Activated naive CD4-positive, alpha-beta T cell treated with anti-CD3 and anti-CD28 coated beads, Interleukin-2, amount 50 U/mL, for 16 hours (primary cell): ENCODE results near the gene RAD51B.

Experiments used
- DNase-seq: peaks from one replicate; pipeline ENCODE4 v3.0.0-alpha.2; 2020

Gene RAD51B

DNA sequence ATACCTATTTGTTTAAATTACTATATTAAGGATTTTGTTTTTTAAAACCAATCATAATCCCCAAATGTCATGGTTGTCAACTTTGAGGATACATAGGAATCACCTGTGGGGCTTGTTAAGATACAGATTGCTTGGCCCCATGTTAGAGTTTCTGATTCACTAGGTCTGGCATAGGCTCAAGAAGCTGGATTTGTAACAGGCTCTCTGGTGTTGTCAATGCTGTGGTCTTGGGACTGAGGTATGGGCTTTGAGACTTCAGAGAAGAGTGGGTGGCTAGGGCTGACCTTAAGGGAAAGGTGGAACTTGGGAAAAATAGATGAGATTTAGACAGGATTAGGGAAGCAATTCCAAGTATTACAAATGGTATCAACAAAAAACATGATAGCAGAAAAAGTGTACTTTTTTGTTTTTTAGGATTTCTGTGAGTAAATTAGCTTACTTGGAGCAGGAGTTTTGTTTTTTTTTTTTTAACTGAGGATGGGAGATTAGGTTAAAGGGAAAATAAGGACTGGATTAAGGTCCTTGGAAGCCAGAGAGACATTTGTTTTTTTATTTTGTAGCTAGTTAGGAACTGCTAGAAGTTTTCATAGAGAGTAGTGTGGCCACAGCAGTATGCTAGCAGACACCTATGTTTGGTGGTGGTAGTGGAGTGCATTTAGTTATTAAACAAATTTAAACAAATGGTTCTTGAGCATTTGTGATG, 88.6 kb downstream of the RAD51B start:
- no peak for DNase-seq

DNA sequence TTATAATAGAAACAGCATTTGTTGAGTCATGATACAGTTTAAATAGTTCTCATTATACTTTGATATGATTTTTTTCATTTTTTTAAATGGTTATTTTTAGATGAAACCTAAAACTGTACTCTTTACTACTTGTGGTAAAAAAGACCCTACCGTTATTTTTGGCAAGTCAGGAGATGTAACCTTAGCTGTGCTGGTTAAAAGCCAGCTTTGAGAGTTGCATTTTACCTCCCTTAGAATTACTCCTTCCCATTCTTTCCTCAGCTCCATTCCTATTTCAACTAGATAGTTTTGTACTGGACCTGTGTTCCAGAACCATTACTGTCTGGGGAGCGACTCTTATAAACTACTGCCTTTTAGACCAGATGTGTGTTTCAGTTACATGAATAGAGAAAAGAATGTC, 92.0 kb downstream of the RAD51B start:
- no peak for DNase-seq

DNA sequence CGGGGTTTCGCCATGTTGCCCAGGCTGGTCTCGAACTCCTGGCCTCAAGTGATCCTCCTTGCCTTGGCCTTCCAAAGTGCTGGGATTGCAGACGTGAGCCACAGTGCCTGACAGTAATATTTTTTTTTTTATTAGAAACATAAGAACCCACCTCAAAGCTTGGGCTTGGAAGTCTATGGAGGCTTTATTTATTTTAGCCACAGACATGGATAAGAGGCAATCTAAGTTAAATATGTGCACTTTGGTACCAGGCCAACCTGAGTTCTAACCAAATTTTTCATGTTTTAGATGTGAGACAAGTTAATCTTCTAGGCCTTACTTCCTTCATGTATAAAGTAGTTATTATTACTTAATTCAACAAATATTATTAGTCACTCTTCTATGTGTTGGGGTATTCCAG, 96.9 kb downstream of the RAD51B start:
- no peak for DNase-seq

DNA sequence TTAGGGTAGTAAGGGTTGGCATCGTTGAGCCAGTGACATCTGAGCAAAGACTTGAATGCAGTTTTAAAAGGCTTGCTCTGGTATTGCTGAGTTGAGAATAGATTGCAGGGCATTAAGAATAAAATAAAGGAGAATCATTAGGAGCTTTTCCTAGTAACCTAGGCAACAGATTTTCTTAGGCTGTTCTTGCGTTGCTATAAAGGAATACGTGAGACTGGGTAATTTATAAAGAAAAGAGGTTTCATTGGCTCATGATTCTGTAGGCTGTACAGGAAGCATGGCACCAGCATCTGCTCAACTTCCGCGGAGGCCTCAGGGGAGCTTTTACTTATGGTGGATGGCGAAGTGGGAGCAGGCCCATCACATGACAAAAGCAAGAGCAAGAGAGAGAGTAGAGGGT, 97.4 kb downstream of the RAD51B start:
- no peak for DNase-seq

DNA sequence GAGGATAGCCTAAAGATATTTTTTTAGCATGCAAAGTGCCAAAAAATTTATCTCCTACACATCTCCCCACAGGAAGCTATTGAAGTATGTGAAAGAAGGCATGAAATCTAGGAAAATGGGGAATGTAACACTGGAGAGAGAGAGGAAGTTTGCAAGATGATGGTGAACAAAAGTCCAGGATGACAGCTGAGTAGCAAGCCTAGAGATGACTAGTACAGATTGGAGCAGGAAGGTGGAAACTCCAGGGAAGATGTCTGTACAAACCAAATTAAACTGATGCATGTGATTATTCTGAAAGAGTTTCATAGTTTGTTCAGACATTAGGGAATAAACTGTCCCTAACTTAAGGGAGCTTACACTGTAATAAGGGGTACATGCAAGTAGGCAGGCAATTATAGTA, 99.3 kb downstream of the RAD51B start:
- no peak for DNase-seq

DNA sequence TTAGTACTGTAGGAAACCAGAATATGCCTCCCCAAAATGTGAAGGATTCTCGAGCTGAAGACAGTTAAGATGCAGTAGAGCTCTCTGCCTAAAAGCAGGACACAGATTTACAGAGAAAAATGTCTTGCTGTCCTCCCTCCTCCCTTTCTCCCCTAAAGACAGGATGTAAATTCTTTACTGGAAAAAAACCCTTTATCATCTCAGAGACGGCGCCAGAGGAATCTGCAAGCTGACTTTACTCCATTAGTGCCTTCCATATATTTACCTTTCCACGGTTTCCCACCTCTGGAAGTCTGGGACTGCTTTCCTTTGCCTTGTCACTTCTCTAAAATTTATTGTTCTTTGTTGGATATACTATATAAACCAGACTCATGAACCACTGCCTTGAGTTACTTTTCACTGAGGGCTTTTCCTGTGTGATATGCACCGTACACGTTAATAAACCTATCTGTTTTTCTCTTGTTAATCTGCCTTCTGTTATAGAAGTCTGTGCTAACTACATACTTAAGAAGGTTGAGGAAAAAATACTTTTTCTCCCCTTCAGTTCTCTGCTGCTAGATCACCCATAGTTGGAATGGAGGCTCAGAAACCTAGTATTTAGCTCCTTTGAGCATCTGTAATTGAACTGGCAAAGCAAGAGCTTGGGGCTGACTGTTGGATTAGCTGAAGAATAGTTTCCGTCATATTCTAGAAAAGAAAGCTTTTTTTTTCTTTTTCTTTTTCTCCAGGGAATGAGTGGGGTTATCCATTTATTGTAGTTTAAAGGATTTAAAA, 99.9 kb downstream of the RAD51B start:
- DNase-seq, result no peak

DNA sequence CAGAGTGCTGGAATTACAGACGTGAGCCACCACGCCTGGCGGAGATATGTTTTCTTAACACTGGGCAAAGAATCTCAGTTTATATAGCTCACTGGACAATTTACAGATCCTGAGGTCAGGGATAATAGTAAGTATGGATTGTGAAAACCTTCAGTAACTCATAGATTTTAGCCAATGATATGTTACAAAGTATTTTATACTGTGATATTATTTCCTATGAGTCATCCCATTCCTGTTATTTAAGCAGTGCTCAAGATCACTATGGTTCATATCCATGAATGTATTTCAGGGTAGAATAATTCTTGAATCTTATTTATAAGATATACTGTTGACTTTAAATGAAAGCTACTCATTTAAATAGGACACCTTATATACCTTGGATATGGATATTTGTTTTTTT, 107.2 kb downstream of the RAD51B start:
- no peak for DNase-seq

DNA sequence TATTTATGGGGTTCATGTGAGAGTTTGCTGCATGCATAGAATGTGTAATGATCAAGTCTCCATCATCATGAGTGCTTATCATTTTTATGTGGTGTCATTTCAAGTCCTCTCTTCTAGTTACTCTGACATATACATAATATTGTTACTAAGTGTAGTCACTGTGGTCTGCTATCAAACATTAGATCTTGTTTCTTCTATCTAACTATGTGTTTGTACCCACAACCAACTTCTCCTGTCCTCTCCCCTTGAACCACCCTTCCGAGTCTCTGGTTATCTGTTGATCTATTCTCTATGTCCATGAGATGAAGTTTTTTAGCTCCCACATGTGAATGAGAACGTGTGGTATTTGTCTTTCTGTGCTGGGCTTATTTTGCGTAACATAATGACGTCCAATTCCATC, 107.7 kb downstream of the RAD51B start:
- DNase-seq, result no peak

DNA sequence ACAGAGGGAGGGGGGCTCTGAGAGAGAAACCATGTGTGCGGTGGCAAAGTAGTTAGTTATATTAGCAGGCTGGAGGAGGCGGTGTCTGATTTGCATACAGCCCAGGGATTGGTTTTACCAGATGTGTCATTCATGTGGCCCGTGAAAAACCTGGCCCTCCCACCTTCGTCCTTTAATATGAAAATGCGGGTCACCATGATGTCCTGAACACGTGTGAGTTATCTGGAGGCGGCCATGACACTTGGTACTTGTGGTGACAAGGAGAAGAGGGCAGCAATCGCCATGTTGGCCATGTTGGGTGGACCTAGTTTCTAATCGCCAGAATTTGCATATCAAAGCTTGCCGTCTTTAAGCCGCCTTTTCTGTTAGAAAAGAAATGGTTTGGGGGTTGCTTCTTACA, 108.8 kb downstream of the RAD51B start:
- no peak for DNase-seq

DNA sequence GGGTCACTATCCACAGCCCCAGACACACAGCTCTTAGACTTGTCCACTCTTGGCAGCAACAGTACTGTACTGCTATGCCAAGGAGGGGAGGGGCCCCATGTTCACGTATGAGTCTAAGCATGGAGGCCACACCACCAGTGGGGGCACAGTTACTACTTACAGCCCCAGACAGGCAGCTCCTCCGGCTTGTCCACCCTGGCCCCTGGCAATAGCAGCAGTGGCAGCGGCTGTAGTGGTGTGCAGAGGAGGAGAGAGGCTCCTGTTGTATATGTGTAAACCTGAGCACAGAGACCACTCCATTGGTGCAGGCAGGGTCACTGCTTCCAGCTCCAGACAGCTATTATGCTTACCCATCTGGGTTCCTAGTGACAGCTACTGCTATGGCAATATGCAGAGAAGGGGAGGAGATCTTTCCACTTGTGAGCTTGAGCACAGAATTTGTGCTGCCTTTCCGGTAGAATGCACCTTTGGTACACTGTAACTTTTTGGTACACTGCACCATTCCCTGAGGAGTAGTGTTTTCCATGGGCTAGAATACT, 113.2 kb downstream of the RAD51B start:
- no peak for DNase-seq

DNA sequence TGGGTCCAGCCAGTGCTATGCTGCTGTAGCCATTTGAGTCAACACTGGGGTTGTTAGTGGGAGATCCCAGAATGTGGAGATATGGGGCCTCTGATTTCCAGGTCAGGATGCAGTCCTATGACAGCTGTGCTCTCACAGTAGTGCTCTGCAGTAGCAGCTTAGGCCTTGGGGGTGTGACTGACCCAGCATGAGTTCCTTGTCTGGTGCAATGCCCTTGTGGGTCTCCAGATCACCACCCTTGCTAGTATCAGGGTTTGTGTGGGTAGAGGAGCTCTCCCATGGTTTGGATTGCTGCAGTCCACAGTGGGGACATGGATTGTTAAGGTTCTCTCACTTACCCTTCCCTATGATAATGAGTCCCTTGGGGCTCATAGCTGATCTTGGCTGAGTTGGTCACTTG, 113.7 kb downstream of the RAD51B start:
- no peak for DNase-seq

DNA sequence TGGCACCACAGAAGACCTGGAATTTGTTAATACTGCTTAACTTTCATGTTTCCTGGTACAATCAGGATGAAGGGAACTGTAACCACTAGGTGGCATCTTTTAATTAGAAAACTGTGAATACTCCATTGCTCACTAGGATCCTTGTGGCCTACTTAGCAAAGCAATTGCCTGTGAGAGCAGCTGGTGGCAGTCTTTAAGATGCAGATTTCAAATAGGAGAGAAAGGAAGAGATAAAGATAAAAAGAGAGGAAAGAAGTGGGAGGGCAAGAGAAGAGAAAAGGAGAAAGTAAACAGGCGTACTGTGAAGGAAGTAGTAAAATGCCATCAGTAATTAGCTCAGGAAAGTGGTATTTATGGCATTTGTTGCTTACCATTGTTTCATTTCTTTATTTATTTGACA, 114.5 kb downstream of the RAD51B start:
- DNase-seq, result no peak

DNA sequence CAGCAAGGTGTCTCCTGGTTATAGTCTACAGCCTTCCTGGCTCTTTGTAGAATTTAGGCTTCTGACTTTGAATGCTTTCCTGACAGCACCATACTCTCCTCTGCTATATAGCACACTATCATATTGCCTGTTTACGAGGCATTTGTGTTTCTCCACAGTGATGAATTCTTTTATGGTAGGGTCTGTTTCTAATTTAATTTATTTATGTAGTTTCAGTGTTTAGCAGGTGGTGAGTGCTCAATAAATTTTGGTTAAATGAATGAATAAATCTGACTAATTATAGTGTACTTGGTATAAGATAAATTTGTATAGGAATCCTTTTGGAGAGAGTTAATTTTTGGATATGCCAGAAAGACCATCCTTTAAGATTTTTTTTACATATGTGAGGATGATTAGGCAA, 115.3 kb downstream of the RAD51B start:
- DNase-seq, result no peak

DNA sequence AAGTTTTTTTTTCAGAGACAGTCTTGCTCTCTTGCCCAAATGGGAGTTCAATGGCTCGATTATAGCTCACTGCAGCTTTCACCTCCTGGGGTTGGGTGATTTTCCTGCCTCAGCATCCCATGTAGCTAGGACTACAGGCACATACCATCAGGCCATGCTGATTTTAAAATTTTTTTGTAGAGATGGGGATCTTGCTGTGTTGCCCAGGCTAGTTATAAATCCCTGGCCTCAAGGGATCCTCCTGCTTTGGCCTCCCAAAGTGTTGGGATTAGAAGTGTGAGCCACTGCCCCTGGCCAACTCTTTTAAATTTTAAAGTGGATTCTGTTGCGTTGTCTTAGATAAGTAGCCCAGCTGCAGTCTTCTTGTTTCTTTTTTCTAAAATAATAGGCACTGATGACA, 115.8 kb downstream of the RAD51B start:
- DNase-seq, result no peak

DNA sequence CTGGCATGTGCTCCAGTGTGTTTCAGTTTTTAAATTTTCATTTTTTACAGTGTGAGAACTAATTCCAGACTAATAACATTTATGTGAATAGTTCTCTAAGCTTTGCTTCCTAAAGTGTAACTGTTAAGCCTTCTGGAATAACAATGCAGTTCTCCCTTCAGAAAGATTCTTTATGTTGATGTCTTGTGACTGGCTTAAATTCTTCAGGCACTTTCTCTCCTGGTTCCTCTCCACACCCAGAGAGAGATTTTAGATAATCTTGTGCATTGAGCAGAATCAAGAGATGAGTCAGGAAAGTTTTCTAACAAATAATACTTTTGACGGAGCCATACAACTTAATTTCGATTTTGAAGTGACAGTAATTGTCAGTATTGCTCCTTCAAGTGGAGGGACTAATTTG, 118.5 kb downstream of the RAD51B start:
- no peak for DNase-seq

DNA sequence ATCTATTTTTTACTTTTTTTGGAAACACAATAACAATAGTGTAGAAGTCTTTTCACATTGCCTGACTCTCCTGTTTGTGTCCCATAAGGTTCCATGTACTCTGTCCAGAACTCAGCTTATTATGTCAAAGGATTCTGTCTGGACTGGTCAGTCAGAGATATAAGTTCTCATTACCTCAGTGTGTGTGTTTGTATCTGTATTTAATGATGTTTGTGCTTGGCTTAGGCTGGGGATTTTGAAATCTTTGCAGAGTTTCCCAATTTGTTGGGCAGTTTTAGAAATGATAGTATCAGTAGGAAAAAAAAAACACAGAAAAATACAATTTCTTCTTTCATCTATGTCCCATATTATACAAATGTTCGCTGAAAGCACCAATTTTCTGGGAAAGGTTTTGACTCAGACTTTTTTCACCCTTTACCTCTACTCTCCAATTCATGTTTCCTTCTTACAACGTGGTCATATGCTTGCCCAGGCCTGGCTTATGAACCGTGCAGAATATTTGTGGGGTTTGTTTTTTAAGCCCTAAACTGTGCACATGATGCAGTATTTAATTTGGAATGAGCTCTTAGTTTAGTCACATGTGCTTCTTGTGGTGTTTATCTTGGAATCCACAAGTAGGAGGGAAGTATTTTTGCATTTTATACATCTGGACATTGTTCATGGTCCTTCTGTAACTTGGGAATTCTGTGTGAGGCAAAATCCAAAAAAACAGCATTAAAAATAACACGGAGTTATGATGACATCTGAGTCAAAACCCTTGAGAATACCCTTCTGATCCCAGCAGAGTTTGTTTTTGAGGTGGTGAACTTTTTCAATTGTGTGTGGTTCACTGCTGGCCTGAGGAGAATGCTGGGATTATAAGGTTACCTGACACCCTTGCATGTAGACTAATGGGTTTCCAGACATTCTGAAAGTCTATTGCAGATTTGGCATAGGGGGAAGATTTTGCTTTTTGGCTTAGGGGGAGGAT, 121.2 kb downstream of the RAD51B start:
- DNase-seq, result no peak

DNA sequence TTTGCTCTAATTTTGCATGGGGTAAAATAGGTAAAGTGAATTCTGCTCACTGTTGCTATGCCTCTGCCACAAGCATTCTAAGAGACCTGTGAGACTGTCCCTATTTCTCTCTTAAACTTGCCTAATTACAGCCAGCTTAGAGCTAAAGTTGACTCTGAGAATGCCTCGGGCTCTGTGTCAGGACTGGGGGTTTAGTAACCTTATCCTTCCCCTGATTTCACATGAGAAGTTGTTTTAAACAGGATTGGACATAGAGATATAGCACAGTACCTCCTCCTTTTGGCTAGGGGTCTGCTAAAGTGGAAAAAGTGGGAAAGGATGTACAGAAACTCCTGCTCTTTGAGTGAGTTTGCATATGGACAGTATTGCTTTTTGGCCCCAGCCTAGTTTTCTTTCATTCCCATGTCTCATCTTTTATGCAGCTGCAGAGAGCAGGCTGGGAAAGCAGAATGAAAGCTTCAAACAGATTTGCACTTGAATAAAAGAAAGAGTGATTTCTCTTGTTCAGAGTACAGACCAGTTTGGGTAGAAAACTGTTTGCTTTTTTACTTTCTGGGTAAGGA, 122.0 kb downstream of the RAD51B start:
- no peak for DNase-seq

DNA sequence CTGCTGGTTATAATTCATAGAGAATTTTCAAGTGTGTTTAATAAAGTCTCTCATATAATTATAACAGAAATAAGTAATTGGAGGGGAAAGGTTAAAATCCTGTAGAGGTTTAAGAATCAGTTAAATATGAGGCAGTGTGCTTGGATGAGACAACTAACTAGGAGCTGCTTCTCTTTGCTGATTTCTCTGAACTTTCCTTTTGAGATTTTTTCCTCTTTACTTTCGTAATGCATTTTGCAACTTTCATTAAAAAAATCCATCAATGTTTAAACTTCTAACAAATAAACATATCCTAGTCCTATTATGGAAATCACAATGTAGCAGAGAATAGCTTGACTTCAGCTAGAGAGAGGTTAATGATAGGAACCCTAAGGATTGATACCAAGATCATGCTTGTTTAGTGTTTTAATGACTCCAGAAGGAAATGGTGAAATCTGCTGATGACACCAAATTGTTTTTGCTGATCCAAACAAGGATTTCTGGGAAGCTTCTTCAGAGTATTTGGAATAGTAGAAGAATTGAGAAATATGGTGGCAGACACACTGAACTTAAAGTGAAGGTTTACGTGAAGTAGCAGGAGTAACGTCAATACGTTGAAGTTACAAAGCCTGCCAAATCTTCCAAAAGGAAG, 122.6 kb downstream of the RAD51B start:
- no peak for DNase-seq

DNA sequence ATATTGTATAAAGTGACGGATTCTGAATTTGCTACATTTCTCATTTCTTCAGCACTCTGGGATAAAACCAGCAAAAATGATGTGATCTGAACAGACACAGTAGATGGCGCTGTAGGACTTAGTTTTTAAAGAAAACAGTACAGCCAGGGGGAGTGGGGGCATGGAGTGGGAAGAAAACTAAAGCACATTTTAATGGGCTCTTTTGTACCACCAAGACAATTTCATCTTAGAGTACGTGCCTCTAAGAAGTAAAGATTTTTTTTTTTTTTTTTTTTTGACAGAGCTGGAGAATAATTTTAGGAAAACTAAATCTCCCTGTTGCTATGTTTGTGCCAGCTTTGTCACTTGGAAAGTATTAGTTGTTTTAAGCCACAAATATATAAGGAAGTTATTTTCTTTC, 124.4 kb downstream of the RAD51B start:
- peak; percentile 40 for DNase-seq

DNA sequence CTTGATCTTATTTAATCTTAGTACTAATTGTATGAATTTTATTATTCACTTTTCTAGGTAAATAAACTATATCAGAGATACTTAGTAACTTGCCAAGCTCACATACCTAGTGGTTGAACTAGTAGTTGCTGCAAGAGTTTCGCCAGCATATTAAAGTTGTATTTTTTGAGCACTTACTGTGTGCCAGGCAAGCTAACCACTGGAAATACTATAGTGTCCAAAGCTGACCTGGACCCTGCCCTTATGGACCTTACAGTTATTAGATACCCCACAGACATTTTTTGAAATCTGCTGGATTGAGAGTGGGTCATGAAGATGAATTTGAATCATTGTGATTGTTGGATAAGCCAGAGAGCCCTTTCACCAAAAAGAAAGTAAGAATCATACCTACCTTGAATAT, 125.0 kb downstream of the RAD51B start:
- no peak for DNase-seq

DNA sequence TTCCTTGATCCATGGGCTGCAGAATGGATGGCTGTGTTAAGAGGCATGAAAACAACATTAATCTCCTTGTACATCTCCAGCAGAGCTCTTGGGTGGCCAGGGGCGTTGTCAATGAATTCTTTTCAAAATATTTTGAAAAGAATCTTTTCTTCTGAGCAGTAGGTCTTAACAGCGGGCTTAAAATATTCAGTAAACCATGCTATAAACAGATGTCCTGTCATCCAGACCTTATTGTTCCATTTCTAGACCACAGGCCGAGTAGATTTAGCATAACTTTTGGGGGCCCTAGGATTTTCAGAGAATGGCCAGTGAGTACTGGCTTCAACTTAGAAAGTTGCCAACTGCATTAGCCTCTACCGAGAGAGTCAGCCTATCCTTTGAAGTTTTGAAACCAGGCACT, 130.2 kb downstream of the RAD51B start:
- DNase-seq, result no peak

DNA sequence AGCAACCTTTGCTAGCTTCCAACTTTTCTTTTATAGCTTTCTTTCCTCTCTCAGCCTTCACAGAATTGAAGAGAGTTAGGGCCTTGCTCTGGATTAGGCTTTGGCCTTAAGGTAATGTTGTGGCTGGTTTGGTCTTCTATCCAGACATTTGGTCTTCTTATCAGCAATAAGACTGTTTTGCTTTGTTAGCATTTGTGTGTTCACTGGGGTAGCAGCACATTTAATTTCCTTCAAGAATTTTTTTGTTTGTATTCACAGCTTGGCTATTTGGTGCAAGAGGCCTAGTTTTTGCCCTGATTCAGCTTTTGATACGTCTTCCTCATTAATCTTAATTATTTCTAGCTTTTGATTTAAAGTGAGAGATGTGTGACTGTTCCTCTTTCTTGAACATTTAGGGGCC, 130.8 kb downstream of the RAD51B start:
- no peak for DNase-seq
